ENCODE data around the gene PTPRD. TPM values are rescaled to one million over a fixed set of nuclear protein-coding genes. Genes with fewer than 3 reads are reported as not detected.

Gene PTPRD
- total RNA-seq, 3 donors from 2014 or later (not counting 1 experiment from before 2014, with no cell fraction given) = 0.05 to 0.68 TPM; not detected in 1

DNA sequence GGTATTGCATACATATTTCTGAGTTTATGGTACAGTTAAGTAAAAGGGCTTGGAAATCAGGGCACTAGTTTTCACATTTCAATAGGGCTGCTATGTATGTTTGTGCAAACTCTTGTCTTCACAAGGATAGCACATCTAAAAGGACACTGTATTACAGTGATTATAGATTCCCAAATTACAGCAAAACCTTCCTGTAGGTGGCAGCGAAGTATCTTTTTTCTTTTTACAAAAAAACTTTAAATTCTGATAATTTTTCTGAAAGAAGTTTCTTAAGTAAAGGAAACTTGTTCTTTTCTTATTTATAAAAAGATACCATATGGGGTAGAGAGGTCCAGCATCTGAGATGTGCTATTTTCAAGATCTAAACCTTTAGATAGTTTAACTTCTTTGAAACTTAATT, 337.8 kb downstream of the PTPRD start:
- Mint-ChIP-seq H3K27me3 (ENCODE audit: low read depth in 2 of 2) (no peaks in the 10 kb centered on the region), H3K4me3 (no peak overlapping the region), H3K36me3 (no peaks in the 10 kb centered on the region), H3K4me1 (no peaks in the 10 kb centered on the region), H3K9me3 (peaks cover 3 to 5% of the 10 kb centered on the region in 2 donors), H3K27ac (no peak overlapping the region)
- TF ChIP-seq, protein P1, sequence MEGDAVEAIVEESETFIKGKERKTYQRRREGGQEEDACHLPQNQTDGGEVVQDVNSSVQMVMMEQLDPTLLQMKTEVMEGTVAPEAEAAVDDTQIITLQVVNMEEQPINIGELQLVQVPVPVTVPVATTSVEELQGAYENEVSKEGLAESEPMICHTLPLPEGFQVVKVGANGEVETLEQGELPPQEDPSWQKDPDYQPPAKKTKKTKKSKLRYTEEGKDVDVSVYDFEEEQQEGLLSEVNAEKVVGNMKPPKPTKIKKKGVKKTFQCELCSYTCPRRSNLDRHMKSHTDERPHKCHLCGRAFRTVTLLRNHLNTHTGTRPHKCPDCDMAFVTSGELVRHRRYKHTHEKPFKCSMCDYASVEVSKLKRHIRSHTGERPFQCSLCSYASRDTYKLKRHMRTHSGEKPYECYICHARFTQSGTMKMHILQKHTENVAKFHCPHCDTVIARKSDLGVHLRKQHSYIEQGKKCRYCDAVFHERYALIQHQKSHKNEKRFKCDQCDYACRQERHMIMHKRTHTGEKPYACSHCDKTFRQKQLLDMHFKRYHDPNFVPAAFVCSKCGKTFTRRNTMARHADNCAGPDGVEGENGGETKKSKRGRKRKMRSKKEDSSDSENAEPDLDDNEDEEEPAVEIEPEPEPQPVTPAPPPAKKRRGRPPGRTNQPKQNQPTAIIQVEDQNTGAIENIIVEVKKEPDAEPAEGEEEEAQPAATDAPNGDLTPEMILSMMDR (IDR thresholded peaks at IDR 0.05) = no peak
- H3K9me3 ChIP-seq (ENCODE audit: control insufficient read depth, insufficient read depth, low read length) = no peaks in the 10 kb centered on the region
- no CpG with 5 or more reads among the region's 1 CpG for WGBS (ENCODE audit: insufficient coverage)
- H3K36me3 ChIP-seq (ENCODE audit: control insufficient read depth, insufficient read depth, low read length) = no peaks in the 10 kb centered on the region
- no peak for DNase-seq
- ATAC-seq = no peak
- no peaks in the 10 kb centered on the region for H3K27me3 ChIP-seq (ENCODE audit: control insufficient read depth, insufficient read depth, low read length)
- H3K4me1 ChIP-seq (ENCODE audit: control insufficient read depth, insufficient read depth, low read length) = no peaks in the 10 kb centered on the region
- intact Hi-C loops (cut with micrococcal nuclease) = no loop called here
- H3K27ac ChIP-seq (ENCODE audit: low read length) = no peak overlapping the region
- H3K4me3 ChIP-seq (ENCODE audit: low read length) = no peak overlapping the region

DNA sequence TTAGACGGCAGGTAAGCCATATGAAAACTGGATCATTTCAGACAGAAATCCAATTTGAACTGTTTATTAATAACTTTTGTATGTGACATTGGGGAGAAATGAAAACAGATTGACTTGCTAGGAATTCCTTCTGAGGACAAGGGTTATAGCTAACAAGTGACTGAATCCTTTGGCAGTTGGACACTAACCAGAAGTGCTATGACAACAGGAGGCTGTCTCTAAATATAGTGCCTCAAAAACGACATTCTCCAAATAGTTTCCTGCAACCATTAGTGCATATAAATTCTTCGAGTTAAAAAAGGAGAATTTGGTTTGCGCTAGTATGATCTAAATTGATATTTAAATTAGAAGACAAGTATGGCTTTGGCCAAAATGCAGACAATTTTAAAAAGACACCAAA, 338.6 kb downstream of the PTPRD start:
- TF ChIP-seq, protein P1 (IDR thresholded peaks at IDR 0.05) = no peak
- H3K4me1 Mint-ChIP-seq = no peaks in the 10 kb centered on the region
- no peak overlapping the region for H3K4me3 ChIP-seq (ENCODE audit: low read length)
- H3K27ac ChIP-seq (ENCODE audit: low read length) = no peak overlapping the region
- H3K4me3 Mint-ChIP-seq = no peak overlapping the region
- intact Hi-C loops (cut with micrococcal nuclease) = no loop called here
- no peaks in the 10 kb centered on the region for H3K36me3 ChIP-seq (ENCODE audit: control insufficient read depth, insufficient read depth, low read length)
- no peaks in the 10 kb centered on the region for H3K9me3 ChIP-seq (ENCODE audit: control insufficient read depth, insufficient read depth, low read length)
- no peak overlapping the region for H3K27ac Mint-ChIP-seq
- no peaks in the 10 kb centered on the region for H3K27me3 Mint-ChIP-seq (ENCODE audit: low read depth in 2 of 2)
- ATAC-seq = no peak
- no peaks in the 10 kb centered on the region for H3K4me1 ChIP-seq (ENCODE audit: control insufficient read depth, insufficient read depth, low read length)
- WGBS (ENCODE audit: insufficient coverage) = 100% methylated on average over 1 of the region's 4 CpGs
- no peaks in the 10 kb centered on the region for H3K36me3 Mint-ChIP-seq
- no peaks in the 10 kb centered on the region for H3K27me3 ChIP-seq (ENCODE audit: control insufficient read depth, insufficient read depth, low read length)
- H3K9me3 Mint-ChIP-seq = peaks cover 2 to 3% of the 10 kb centered on the region in 2 donors
- no peak for DNase-seq

DNA sequence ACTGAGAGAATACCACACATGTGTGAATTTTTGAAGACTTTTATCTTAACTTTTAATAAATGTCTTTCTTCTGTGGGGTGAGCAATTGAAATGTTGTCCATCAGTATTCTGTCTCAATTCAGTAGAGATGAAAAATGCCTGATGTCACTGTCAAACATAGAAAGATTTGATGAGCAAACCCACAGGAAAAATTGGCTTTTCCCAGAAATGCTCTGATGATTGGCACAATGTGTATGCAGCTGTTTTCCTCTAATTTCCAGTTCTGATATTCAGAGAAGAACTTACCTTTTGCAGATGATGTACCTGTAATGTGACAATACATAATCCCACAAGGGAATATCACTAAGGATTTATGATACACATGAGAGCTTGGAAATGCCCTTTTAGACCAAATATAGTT, 340.0 kb downstream of the PTPRD start:
- Mint-ChIP-seq H3K4me3 (no peak overlapping the region), H3K36me3 (no peaks in the 10 kb centered on the region), H3K27me3 (ENCODE audit: low read depth in 2 of 2) (no peaks in the 10 kb centered on the region), H3K27ac (no peak overlapping the region), H3K4me1 (no peaks in the 10 kb centered on the region), H3K9me3 (peaks cover 3 to 7% of the 10 kb centered on the region in 2 donors)
- H3K27me3 ChIP-seq (ENCODE audit: control insufficient read depth, insufficient read depth, low read length) = no peaks in the 10 kb centered on the region
- no peaks in the 10 kb centered on the region for H3K4me1 ChIP-seq (ENCODE audit: control insufficient read depth, insufficient read depth, low read length)
- intact Hi-C loops (cut with micrococcal nuclease) = no loop called here
- H3K27ac ChIP-seq (ENCODE audit: low read length) = no peak overlapping the region
- TF ChIP-seq, protein P1 (IDR thresholded peaks at IDR 0.05) = no peak
- DNase-seq (no peak), ATAC-seq (no peak)
- H3K9me3 ChIP-seq (ENCODE audit: control insufficient read depth, insufficient read depth, low read length) = no peaks in the 10 kb centered on the region
- no peak overlapping the region for H3K4me3 ChIP-seq (ENCODE audit: low read length)
- H3K36me3 ChIP-seq (ENCODE audit: control insufficient read depth, insufficient read depth, low read length) = no peaks in the 10 kb centered on the region
